CD4-positive, alpha-beta T cell (primary cell): ENCODE results near the gene UBE3C. TPM values are rescaled to one million over a fixed set of nuclear protein-coding genes. Genes with fewer than 3 reads are reported as not detected.
"Not testable (repeated sequence)": the region's sequence is repeated elsewhere in the genome, so short reads cannot be mapped to it uniquely, and the experiment has no call there.

Experiments used
- ATAC-seq: fragments of 200-7000 bp; cut with Tn5 transposase; one replicate; pipeline ENCODE4 v1.10.0; 2022; ENCODE audit warnings: mild to moderate bottlenecking; ENCODE audit not compliant: poor library complexity
- CTCF ChIA-PET: fragments of 350-600 bp; sonication (Branson Sonifier 250); formaldehyde crosslinking; loops from one replicate; lab custom pipeline; 2021; ENCODE audit warnings: antibody characterized with exemption, inconsistent platforms; lab: Charles Lee
- POLR2A ChIA-PET: fragments of 350-600 bp; sonication (Branson Sonifier 250); formaldehyde crosslinking; loops from one replicate; lab custom pipeline; 2021; ENCODE audit warnings: antibody characterized with exemption, inconsistent platforms; lab: Charles Lee
- DNase-seq, 14 experiments: peaks; one replicate each; pipeline ENCODE4 v3.0.0-alpha.2; 2013 to 2020; ENCODE audit warnings: mixed read lengths in 2 of 14
- H3K27ac ChIP-seq, 2 donors: one replicate each; pipeline versions ENCODE4 v1.5.1 to v1.7.0; 2013; ENCODE audit warnings: low read length in 2 of 2, low read depth in 1 of 2, mild to moderate bottlenecking in 1 of 2
- H3K27me3 ChIP-seq, 2 experiments: 1 replicate in 1 of 2; 2 replicates in 1 of 2; pipeline versions ENCODE4 v1.6.1 to v1.7.0; 2013; ENCODE audit warnings: low read length in 2 of 2, control low read depth in 1 of 2, mild to moderate bottlenecking in 1 of 2, moderate library complexity in 1 of 2; ENCODE audit not compliant: insufficient read depth in 2 of 2, control insufficient read depth in 1 of 2
- H3K36me3 ChIP-seq: one replicate; pipeline ENCODE4 v1.6.1; 2013; ENCODE audit warnings: low read length, control low read depth; ENCODE audit not compliant: insufficient read depth
- H3K4me1 ChIP-seq: one replicate; pipeline ENCODE4 v1.6.1; 2013; ENCODE audit warnings: low read length, control low read depth; ENCODE audit not compliant: insufficient read depth
- H3K4me3 ChIP-seq: one replicate; pipeline ENCODE4 v1.5.1; 2013; ENCODE audit warnings: mild to moderate bottlenecking, low read length, moderate library complexity
- H3K9me3 ChIP-seq, 2 experiments: 1 replicate in 1 of 2; 2 replicates in 1 of 2; pipeline versions ENCODE4 v1.6.1 to v1.7.0; 2013; ENCODE audit warnings: low read length in 2 of 2, mild to moderate bottlenecking in 2 of 2, control low read depth in 1 of 2, moderate library complexity in 1 of 2; ENCODE audit not compliant: control insufficient read depth in 1 of 2, insufficient read depth in 1 of 2
- H3K27ac Mint-ChIP-seq: one replicate; pipeline ENCODE4 v1.8.0; 2020; ENCODE audit warnings: mixed read lengths
- H3K27me3 Mint-ChIP-seq: one replicate; pipeline ENCODE4 v1.8.0; 2021; ENCODE audit warnings: mixed read lengths
- H3K36me3 Mint-ChIP-seq: one replicate; pipeline ENCODE4 v1.8.0; 2021; ENCODE audit warnings: low read depth, mixed read lengths
- H3K4me1 Mint-ChIP-seq: one replicate; pipeline ENCODE4 v1.8.0; 2021; ENCODE audit warnings: low read depth, mixed read lengths
- H3K4me3 Mint-ChIP-seq: one replicate; pipeline ENCODE4 v1.8.0; 2020; ENCODE audit warnings: mild to moderate bottlenecking, mixed read lengths
- H3K9me3 Mint-ChIP-seq: one replicate; pipeline ENCODE4 v1.8.0; 2020; ENCODE audit warnings: mixed read lengths
- intact Hi-C, 2 experiments: fragments of 100-400 bp; cut with DNase I in 1 of 2; cut with micrococcal nuclease in 1 of 2; formaldehyde crosslinking; loops; one replicate each; pipeline versions ENCODE4 v1.15.1 to v1.9.0; 2023 to 2025; cut with DNase I, micrococcal nuclease
- total RNA-seq, 174 experiments: library from RNA in 2 of 174; stranded (reverse) in 2 of 174; gene quantifications; one replicate each; pipeline ENCODE4 v1.2.3 and lab custom pipeline; 2021 to 2026
- TF ChIP-seq, protein P1 (sequence below): fragments of 200-600 bp; IDR thresholded peaks from one replicate; pipeline ENCODE4 v1.8.0; 2022; ENCODE audit warnings: antibody characterized with exemption, mild to moderate bottlenecking

Gene UBE3C
- total RNA-seq, 2 experiments from 2014 or later, result 30.8 to 32.3 TPM

DNA sequence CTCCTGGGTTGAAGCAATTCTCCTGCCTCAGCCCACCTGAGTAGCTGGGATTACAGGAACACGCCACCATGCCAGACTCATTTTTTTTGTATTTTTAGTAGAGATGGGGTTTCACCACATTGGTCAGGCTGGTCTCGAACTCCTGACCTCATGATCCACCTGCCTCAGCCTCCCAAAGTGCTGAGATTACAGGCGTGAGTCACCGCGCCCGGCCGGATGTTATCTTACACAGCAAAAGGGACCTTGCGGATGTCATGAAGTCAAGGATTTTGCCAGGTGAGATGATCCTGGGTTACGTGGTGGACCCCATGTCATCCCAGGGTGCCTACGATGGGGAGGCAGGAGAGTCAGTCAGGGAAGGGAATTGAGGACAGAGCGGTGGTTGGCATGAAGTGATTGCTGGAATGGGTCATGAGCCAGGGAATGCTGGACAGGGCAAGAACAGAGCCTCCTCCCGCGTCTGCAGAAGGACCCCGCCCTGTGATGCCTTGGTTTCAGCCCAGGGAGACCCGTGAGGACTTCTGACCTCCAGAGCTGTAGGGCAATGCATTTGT, 8.7 kb upstream of the UBE3C start:
- ChIA-PET CTCF (no interaction called here), POLR2A (no interaction called here)
- H3K9me3 ChIP-seq, result no peaks in the 10 kb centered on the region
- H3K4me1 Mint-ChIP-seq, result no peaks in the 10 kb centered on the region
- no peak overlapping the region for H3K4me3 ChIP-seq
- no peaks in the 10 kb centered on the region for H3K4me1 ChIP-seq
- intact Hi-C loops, result loop anchor here (10.0 kb wide), 2 partner anchors 155 to 1835 kb away; partner anchors contain the start of gene INSIG1 (in 1 of the 2)
- no peaks in the 10 kb centered on the region for H3K36me3 ChIP-seq
- ATAC-seq (no peak), DNase-seq (no peak)
- H3K27ac Mint-ChIP-seq, result no peak overlapping the region
- no peaks in the 10 kb centered on the region for H3K9me3 Mint-ChIP-seq
- TF ChIP-seq, protein P1, sequence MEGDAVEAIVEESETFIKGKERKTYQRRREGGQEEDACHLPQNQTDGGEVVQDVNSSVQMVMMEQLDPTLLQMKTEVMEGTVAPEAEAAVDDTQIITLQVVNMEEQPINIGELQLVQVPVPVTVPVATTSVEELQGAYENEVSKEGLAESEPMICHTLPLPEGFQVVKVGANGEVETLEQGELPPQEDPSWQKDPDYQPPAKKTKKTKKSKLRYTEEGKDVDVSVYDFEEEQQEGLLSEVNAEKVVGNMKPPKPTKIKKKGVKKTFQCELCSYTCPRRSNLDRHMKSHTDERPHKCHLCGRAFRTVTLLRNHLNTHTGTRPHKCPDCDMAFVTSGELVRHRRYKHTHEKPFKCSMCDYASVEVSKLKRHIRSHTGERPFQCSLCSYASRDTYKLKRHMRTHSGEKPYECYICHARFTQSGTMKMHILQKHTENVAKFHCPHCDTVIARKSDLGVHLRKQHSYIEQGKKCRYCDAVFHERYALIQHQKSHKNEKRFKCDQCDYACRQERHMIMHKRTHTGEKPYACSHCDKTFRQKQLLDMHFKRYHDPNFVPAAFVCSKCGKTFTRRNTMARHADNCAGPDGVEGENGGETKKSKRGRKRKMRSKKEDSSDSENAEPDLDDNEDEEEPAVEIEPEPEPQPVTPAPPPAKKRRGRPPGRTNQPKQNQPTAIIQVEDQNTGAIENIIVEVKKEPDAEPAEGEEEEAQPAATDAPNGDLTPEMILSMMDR, result no peak
- peaks cover 0 to 4% of the 10 kb centered on the region in 2 experiments for H3K27me3 ChIP-seq
- H3K36me3 Mint-ChIP-seq, result no peaks in the 10 kb centered on the region
- H3K27ac ChIP-seq, result no peak overlapping the region
- H3K27me3 Mint-ChIP-seq, result peaks cover 22% of the 10 kb centered on the region
- H3K4me3 Mint-ChIP-seq, result no peak overlapping the region

DNA sequence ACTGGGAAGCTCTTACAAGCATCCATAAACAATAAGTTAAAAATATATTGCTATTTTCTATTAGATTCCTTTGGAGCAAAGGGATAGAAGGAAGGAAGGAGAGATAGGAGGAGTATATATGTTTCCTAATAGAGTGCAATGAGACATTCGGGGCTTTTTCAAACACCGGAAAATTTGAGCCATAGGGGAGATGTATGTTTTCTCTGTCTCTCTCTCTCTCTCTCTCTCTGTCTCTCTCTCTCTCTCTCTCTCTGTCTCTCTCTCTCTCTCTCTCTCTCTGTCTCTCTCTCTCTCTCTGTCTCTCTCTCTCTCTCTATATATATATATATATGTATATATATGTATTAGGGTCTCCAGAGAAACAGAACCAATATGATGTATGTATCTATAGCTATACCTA, 7.9 kb upstream of the UBE3C start:
- CTCF ChIA-PET, POLR2A ChIA-PET: not testable (repeated sequence)

DNA sequence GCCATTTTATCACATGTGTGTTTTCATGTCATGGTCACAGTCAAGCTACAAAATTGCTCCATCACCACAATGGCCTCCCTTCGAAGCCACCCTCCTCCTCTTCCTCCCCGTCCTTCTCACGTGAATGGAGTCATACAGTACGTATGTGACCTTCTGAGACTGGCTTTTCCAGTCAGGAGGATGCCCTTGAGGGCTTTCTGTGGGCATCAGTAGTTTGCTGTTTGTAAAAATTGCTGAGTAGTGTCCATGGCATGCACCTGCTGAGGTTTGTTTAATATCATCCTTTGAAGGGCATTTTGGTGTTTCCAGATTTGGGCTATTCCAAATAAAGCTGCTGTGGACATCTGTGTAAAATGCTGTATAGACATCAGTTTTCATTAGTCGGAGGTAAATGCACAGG, 5.9 kb upstream of the UBE3C start:
- DNase-seq, result no peak
- H3K36me3 ChIP-seq, result no peaks in the 10 kb centered on the region
- H3K4me3 ChIP-seq, result no peak overlapping the region
- no peak overlapping the region for H3K27ac ChIP-seq
- Mint-ChIP-seq H3K4me1 (peaks cover 4% of the 10 kb centered on the region), H3K27ac (no peak overlapping the region), H3K27me3 (peaks cover 22% of the 10 kb centered on the region), H3K36me3 (no peaks in the 10 kb centered on the region), H3K9me3 (no peaks in the 10 kb centered on the region), H3K4me3 (no peak overlapping the region)
- H3K27me3 ChIP-seq, result peaks cover 0 to 4% of the 10 kb centered on the region in 2 experiments
- ATAC-seq, result no peak
- no peaks in the 10 kb centered on the region for H3K9me3 ChIP-seq
- no peaks in the 10 kb centered on the region for H3K4me1 ChIP-seq
- ChIA-PET CTCF (no interaction called here), POLR2A (no interaction called here)
- intact Hi-C loops, result loop anchor here (10.0 kb wide), 2 partner anchors 158 to 1838 kb away; partner anchors contain the start of gene INSIG1 (in 1 of the 2)
- TF ChIP-seq, protein P1, result no peak

More for the DNA sequence above, 7.9 kb upstream of the UBE3C start:
- H3K27me3 Mint-ChIP-seq, result peaks cover 22% of the 10 kb centered on the region
- ATAC-seq, H3K9me3 Mint-ChIP-seq, H3K4me3 ChIP-seq, H3K27me3 ChIP-seq, H3K4me1 Mint-ChIP-seq, H3K9me3 ChIP-seq, DNase-seq, H3K27ac ChIP-seq, H3K36me3 ChIP-seq, H3K4me1 ChIP-seq, H3K4me3 Mint-ChIP-seq, H3K27ac Mint-ChIP-seq, H3K36me3 Mint-ChIP-seq: not testable (repeated sequence)
- intact Hi-C loops, result loop anchor here (10.0 kb wide), 2 partner anchors 156 to 1836 kb away; partner anchors contain the start of gene INSIG1 (in 1 of the 2)

DNA sequence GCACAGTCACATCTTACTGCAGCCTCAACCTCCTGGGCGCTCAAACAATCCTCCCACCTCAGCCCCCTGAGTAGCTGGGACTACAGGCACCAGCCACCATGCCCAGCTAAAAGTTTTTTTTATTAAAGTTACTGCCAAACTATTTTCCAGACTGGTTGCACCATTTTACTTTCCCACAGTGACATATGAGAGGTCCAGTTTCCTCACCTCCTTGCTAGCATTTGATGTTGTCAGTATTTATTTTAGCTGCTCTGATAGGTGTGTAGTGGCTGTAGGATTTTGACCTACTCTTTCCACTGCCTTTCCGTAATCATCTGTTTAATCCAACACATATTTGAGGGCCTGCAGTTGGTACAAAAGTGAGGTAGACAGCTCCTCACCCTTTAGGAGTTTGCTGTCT, 5.4 kb upstream of the UBE3C start:
- Histone ChIP-seq H3K36me3 (no peaks in the 10 kb centered on the region), H3K4me3 (no peak overlapping the region), H3K27me3 (peaks cover 0 to 4% of the 10 kb centered on the region in 2 experiments), H3K27ac (no peak overlapping the region), H3K9me3 (no peaks in the 10 kb centered on the region), H3K4me1 (peaks cover 2% of the 10 kb centered on the region)
- TF ChIP-seq, protein P1, result no peak
- peaks cover 8% of the 10 kb centered on the region for H3K4me1 Mint-ChIP-seq
- no peak overlapping the region for H3K27ac Mint-ChIP-seq
- H3K36me3 Mint-ChIP-seq, result peaks cover 2% of the 10 kb centered on the region
- ChIA-PET CTCF (no interaction called here), POLR2A (no interaction called here)
- ATAC-seq, result no peak
- intact Hi-C loops, result loop anchor here (10.0 kb wide), 2 partner anchors 159 to 1839 kb away; partner anchors contain the start of gene INSIG1 (in 1 of the 2)
- no peak overlapping the region for H3K4me3 Mint-ChIP-seq
- no peak for DNase-seq
- H3K27me3 Mint-ChIP-seq, result peaks cover 22% of the 10 kb centered on the region
- H3K9me3 Mint-ChIP-seq, result no peaks in the 10 kb centered on the region
